Type B pancreatic cell (in vitro differentiated cells): ENCODE measurements around the gene TNRC6A. TPM values are rescaled to one million over a fixed set of nuclear protein-coding genes. Genes with fewer than 3 reads are reported as not detected.
"Not testable (repeated sequence)": the region's sequence is repeated elsewhere in the genome, so short reads cannot be mapped to it uniquely, and the experiment has no call there.

Experiments
- DNase-seq: peaks from one replicate; pipeline ENCODE4 v3.0.0; 2021; ENCODE audit warnings: mixed read lengths; ENCODE audit not compliant: unreplicated experiment; ENCODE audit errors: extremely low spot score
- H3K27ac Mint-ChIP-seq: 2 replicates; pipeline ENCODE4 v1.8.0; 2021; ENCODE audit warnings: mild to moderate bottlenecking, mixed read lengths
- H3K27me3 Mint-ChIP-seq: 2 replicates; pipeline ENCODE4 v1.8.0; 2021; ENCODE audit warnings: mixed read lengths
- H3K36me3 Mint-ChIP-seq: 2 replicates; pipeline ENCODE4 v1.8.0; 2021; ENCODE audit warnings: mixed read lengths
- H3K4me1 Mint-ChIP-seq: one replicate; pipeline ENCODE4 v1.8.0; 2021; ENCODE audit warnings: mixed read lengths; ENCODE audit not compliant: unreplicated experiment
- H3K4me3 Mint-ChIP-seq: 2 replicates; pipeline ENCODE4 v1.8.0; 2021; ENCODE audit warnings: mild to moderate bottlenecking, mixed read lengths
- H3K9me3 Mint-ChIP-seq: 2 replicates; pipeline ENCODE4 v1.8.0; 2021; ENCODE audit warnings: mixed read lengths
- total RNA-seq: library from RNA; stranded (reverse); gene quantifications from 2 replicates; pipeline ENCODE4 v1.2.1, GENCODE V29; 2021; ENCODE audit warnings: low replicate concordance
- TF ChIP-seq, protein P1 (sequence below): fragments of 200-600 bp; sonication (generic); conservative IDR thresholded peaks from 2 replicates; pipeline ENCODE4 v1.5.0; 2021; ENCODE audit warnings: antibody characterized with exemption, mild to moderate bottlenecking

Gene TNRC6A
- total RNA-seq, 1 donor from 2014 or later, result 65.9 TPM

GRCh38 chr16:24737391-24737871 lies 8.0 kb downstream of the TNRC6A start:
- peak overlapping the region; percentile 24 for H3K4me3 Mint-ChIP-seq
- TF ChIP-seq, protein P1, sequence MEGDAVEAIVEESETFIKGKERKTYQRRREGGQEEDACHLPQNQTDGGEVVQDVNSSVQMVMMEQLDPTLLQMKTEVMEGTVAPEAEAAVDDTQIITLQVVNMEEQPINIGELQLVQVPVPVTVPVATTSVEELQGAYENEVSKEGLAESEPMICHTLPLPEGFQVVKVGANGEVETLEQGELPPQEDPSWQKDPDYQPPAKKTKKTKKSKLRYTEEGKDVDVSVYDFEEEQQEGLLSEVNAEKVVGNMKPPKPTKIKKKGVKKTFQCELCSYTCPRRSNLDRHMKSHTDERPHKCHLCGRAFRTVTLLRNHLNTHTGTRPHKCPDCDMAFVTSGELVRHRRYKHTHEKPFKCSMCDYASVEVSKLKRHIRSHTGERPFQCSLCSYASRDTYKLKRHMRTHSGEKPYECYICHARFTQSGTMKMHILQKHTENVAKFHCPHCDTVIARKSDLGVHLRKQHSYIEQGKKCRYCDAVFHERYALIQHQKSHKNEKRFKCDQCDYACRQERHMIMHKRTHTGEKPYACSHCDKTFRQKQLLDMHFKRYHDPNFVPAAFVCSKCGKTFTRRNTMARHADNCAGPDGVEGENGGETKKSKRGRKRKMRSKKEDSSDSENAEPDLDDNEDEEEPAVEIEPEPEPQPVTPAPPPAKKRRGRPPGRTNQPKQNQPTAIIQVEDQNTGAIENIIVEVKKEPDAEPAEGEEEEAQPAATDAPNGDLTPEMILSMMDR, result no peak
- no peaks in the 10 kb centered on the region for H3K27me3 Mint-ChIP-seq
- H3K4me1 Mint-ChIP-seq, result peaks cover 31% of the 10 kb centered on the region
- no peak for DNase-seq
- no peaks in the 10 kb centered on the region for H3K9me3 Mint-ChIP-seq
- peak overlapping the region; percentile 40 for H3K27ac Mint-ChIP-seq
- H3K36me3 Mint-ChIP-seq, result peaks cover 29% of the 10 kb centered on the region

DNA sequence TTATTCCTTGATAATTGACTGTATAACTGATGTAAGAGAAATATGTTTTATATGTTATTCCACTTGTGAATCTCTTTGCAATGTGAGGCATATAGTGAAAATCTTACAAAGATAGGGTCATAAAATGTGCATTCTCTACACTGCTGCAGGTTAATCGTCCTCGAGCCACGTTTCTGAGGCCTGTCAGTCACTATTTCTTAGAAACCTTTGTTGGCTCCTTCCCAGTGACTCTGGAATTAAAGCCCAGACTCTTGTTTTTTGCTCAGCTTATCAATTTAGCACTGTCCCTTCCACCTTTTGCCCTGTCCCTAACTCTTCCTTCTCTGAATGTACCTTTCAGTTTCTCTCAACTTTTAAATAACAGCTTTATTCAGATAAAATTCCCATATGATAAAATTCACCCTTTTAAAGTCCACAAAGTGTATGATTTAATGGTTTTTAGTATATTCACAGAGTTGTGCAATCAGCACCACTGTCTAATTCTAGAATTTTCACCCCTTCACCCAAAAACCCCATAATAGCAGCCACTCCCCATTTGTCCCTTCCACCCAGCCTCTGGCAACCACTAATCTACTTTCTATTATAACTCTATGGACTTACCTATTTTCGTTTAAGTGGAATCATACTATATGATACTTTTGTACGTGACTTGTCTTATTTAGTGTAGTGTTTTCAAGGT lies 8.6 kb downstream of the TNRC6A start:
- Mint-ChIP-seq H3K27ac (peak overlapping the region; percentile 17), H3K36me3 (peaks cover 29% of the 10 kb centered on the region), H3K4me1 (peaks cover 30% of the 10 kb centered on the region), H3K4me3 (no peak overlapping the region), H3K27me3 (no peaks in the 10 kb centered on the region), H3K9me3 (no peaks in the 10 kb centered on the region)
- DNase-seq, result no peak
- TF ChIP-seq, protein P1, result no peak

GRCh38 chr16:24738895-24739294 lies 9.4 kb downstream of the TNRC6A start:
- no peak for DNase-seq
- Mint-ChIP-seq H3K36me3 (peaks cover 22% of the 10 kb centered on the region), H3K27ac (no peak overlapping the region), H3K4me3 (no peak overlapping the region), H3K9me3 (no peaks in the 10 kb centered on the region), H3K4me1 (peaks cover 25% of the 10 kb centered on the region), H3K27me3 (no peaks in the 10 kb centered on the region)
- TF ChIP-seq, protein P1, result no peak

- Mint-ChIP-seq H3K4me3 (no peak overlapping the region), H3K27ac (peak overlapping the region; percentile 5), H3K9me3 (no peaks in the 10 kb centered on the region)
Measured at GRCh38 chr16:24741862-24742261, 12.4 kb downstream of the TNRC6A start.

GRCh38 chr16:24742610-24743009 lies 13.2 kb downstream of the TNRC6A start:
- peaks cover 26% of the 10 kb centered on the region for H3K4me1 Mint-ChIP-seq

More at GRCh38 chr16:24741862-24742261, 12.4 kb downstream of the TNRC6A start:
- Mint-ChIP-seq H3K4me1 (peaks cover 22% of the 10 kb centered on the region), H3K27me3 (no peaks in the 10 kb centered on the region), H3K36me3 (peaks cover 23% of the 10 kb centered on the region)
- TF ChIP-seq, protein P1, result no peak
- no peak for DNase-seq

GRCh38 chr16:24745391-24745790 lies 15.9 kb downstream of the TNRC6A start:
- no peaks in the 10 kb centered on the region for H3K9me3 Mint-ChIP-seq
- TF ChIP-seq, protein P1, result no peak
- DNase-seq, result no peak
- H3K27me3 Mint-ChIP-seq, result no peaks in the 10 kb centered on the region
- no peak overlapping the region for H3K4me3 Mint-ChIP-seq
- no peak overlapping the region for H3K27ac Mint-ChIP-seq
- peaks cover 21% of the 10 kb centered on the region for H3K36me3 Mint-ChIP-seq
- H3K4me1 Mint-ChIP-seq, result peaks cover 27% of the 10 kb centered on the region

More at GRCh38 chr16:24742610-24743009, 13.2 kb downstream of the TNRC6A start:
- H3K4me3 Mint-ChIP-seq, H3K27me3 Mint-ChIP-seq, H3K9me3 Mint-ChIP-seq, DNase-seq: not testable (repeated sequence)
- Mint-ChIP-seq H3K36me3 (peaks cover 27% of the 10 kb centered on the region), H3K27ac (peak overlapping the region; percentile 5)
